HEK293T (cell line): ENCODE data around the gene PTPRG.

ENCODE experiments used
- BHLHE40 ChIP-seq: fragments of 450-650 bp; IDR thresholded peaks from 2 replicates; pipeline ENCODE4 v1.6.1; 2016; ENCODE audit warnings: mild to moderate bottlenecking, moderate library complexity, borderline replicate concordance
- CTBP1 ChIP-seq: fragments of 450-650 bp; IDR thresholded peaks from 2 replicates; pipeline ENCODE4 v1.6.1; 2016; ENCODE audit warnings: borderline replicate concordance
- ELF4 ChIP-seq: fragments of 450-650 bp; IDR thresholded peaks from 2 replicates; pipeline ENCODE4 v1.6.1; 2017; ENCODE audit warnings: antibody characterized with exemption
- FOXA1 ChIP-seq: fragments of 450-650 bp; IDR thresholded peaks from 2 replicates; pipeline ENCODE4 v1.6.1; 2016; ENCODE audit warnings: mild to moderate bottlenecking
- FOXK2 ChIP-seq: fragments of 450-650 bp; IDR thresholded peaks from 2 replicates; pipeline ENCODE4 v1.6.1; 2016; ENCODE audit warnings: mild to moderate bottlenecking
- FOXM1 ChIP-seq: fragments of 450-650 bp; IDR thresholded peaks from 2 replicates; pipeline ENCODE4 v1.6.1; 2017; ENCODE audit warnings: mild to moderate bottlenecking, borderline replicate concordance
- HDGF ChIP-seq: fragments of 450-650 bp; IDR thresholded peaks from 2 replicates; pipeline ENCODE4 v1.6.1; 2017; ENCODE audit warnings: antibody characterized with exemption, borderline replicate concordance
- LEF1 ChIP-seq: fragments of 450-650 bp; IDR thresholded peaks from 2 replicates; pipeline ENCODE4 v1.6.1; 2017; ENCODE audit warnings: mild to moderate bottlenecking, borderline replicate concordance
- NFRKB ChIP-seq: fragments of 450-650 bp; IDR thresholded peaks from 2 replicates; pipeline ENCODE4 v1.6.1; 2016; ENCODE audit warnings: mild to moderate bottlenecking, moderate library complexity
- SP1 ChIP-seq: fragments of 450-650 bp; IDR thresholded peaks from 2 replicates; pipeline ENCODE4 v1.6.1; 2017
- SUZ12 ChIP-seq: fragments of 450-650 bp; IDR thresholded peaks from 2 replicates; pipeline ENCODE4 v1.6.1; 2016; ENCODE audit warnings: mild to moderate bottlenecking
- TARDBP ChIP-seq: fragments of 450-650 bp; IDR thresholded peaks from 2 replicates; pipeline ENCODE4 v1.6.1; 2016
- ZNF384 ChIP-seq: fragments of 450-650 bp; IDR thresholded peaks from 2 replicates; pipeline ENCODE4 v1.6.1; 2016
- TF ChIP-seq, protein P1 (sequence below): fragments of 450-650 bp; IDR thresholded peaks from 2 replicates; pipeline ENCODE4 v1.6.1; 2016

DNA sequence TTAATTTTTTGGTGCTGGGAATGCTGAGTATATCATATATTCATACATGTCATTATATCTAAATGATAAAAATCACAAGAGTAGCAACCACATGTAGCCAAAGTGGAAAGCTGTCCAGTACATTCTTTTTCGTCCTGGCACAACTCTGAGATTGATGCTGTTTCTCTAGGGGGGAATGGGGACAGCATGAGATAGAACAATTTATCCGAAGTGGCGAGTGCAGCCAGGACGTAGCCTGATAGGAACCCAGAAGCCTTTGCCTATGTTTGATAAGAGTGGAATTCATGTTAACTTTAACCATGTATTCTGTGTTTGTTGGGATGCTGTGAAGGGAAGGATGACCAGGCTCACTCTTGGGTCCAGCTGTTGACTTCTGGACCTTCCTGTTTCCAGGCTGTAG, 20.9 kb downstream of the PTPRG start:
- no peak for TF ChIP-seq HDGF
- TF ChIP-seq FOXK2 = no peak
- no peak for TF ChIP-seq FOXM1
- no peak for TF ChIP-seq BHLHE40
- no peak for TF ChIP-seq SP1
- no peak for TF ChIP-seq CTBP1
- no peak for TF ChIP-seq TARDBP
- TF ChIP-seq LEF1 = no peak
- no peak for TF ChIP-seq ZNF384
- no peak for TF ChIP-seq SUZ12
- no peak for TF ChIP-seq NFRKB
- TF ChIP-seq, protein P1, sequence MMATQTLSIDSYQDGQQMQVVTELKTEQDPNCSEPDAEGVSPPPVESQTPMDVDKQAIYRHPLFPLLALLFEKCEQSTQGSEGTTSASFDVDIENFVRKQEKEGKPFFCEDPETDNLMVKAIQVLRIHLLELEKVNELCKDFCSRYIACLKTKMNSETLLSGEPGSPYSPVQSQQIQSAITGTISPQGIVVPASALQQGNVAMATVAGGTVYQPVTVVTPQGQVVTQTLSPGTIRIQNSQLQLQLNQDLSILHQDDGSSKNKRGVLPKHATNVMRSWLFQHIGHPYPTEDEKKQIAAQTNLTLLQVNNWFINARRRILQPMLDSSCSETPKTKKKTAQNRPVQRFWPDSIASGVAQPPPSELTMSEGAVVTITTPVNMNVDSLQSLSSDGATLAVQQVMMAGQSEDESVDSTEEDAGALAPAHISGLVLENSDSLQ = no peak
- no peak for TF ChIP-seq ELF4
- TF ChIP-seq FOXA1 = no peak
